Mesothelial cell of epicardium (in vitro differentiated cells): Measurements from ENCODE around the gene PREX1. TPM values are rescaled to one million over a fixed set of nuclear protein-coding genes. Genes with fewer than 3 reads are reported as not detected.

ENCODE experiments used
- DNase-seq, 2 experiments: peaks; one replicate each; pipeline ENCODE4 v3.0.0; 2021; ENCODE audit warnings: low spot score in 2 of 2; ENCODE audit not compliant: unreplicated experiment in 2 of 2
- H3K27ac Mint-ChIP-seq: 2 replicates; pipeline ENCODE4 v1.8.0; 2021; ENCODE audit warnings: mixed read lengths
- H3K27me3 Mint-ChIP-seq: 2 replicates; pipeline ENCODE4 v1.8.0; 2021; ENCODE audit warnings: low read depth, mixed read lengths
- H3K36me3 Mint-ChIP-seq: 2 replicates; pipeline ENCODE4 v1.8.0; 2021; ENCODE audit warnings: mixed read lengths
- H3K4me1 Mint-ChIP-seq: 2 replicates; pipeline ENCODE4 v1.8.0; 2021; ENCODE audit warnings: mixed read lengths
- H3K4me3 Mint-ChIP-seq: 2 replicates; pipeline ENCODE4 v1.8.0; 2021; ENCODE audit warnings: mild to moderate bottlenecking, moderate library complexity, mixed read lengths
- H3K9me3 Mint-ChIP-seq: 2 replicates; pipeline ENCODE4 v1.8.0; 2021; ENCODE audit warnings: mixed read lengths
- total RNA-seq: library from RNA; stranded (reverse); gene quantifications from 3 replicates; pipeline ENCODE4 v1.2.1, GENCODE V29; 2021
- TF ChIP-seq, protein P1 (sequence below): fragments of 200-600 bp; sonication (generic); IDR thresholded peaks from one replicate; pipeline ENCODE4 v1.5.0; 2021; ENCODE audit warnings: antibody characterized with exemption; ENCODE audit not compliant: unreplicated experiment

The PREX1 gene
- total RNA-seq, 1 donor from 2014 or later: 8.3 TPM

DNA sequence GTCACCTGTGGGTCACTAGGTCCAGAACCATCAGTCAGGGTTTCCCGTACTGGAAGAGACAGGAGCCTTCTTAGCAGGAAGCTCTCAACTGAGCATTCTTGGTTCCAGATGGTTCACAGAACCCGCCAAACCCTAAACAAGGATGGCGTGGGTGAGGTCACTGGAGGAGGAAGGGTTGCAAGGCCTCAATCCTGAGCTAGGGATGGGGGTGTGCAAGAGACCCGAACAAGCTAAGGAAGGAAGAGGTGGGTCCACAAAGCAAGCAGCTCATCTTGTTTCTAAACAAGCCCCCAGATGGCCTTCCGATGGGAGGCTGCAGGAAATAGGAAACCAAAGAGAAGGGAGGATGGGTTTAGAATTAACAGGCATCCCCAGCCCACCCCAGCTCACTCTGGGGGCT is 92.7 kb downstream of the PREX1 start:
- peaks cover 6% of the 10 kb centered on the region for H3K4me1 Mint-ChIP-seq
- no peaks in the 10 kb centered on the region for H3K27me3 Mint-ChIP-seq
- no peaks in the 10 kb centered on the region for H3K36me3 Mint-ChIP-seq
- H3K27ac Mint-ChIP-seq: no peak overlapping the region
- H3K4me3 Mint-ChIP-seq: no peak overlapping the region
- TF ChIP-seq, protein P1, sequence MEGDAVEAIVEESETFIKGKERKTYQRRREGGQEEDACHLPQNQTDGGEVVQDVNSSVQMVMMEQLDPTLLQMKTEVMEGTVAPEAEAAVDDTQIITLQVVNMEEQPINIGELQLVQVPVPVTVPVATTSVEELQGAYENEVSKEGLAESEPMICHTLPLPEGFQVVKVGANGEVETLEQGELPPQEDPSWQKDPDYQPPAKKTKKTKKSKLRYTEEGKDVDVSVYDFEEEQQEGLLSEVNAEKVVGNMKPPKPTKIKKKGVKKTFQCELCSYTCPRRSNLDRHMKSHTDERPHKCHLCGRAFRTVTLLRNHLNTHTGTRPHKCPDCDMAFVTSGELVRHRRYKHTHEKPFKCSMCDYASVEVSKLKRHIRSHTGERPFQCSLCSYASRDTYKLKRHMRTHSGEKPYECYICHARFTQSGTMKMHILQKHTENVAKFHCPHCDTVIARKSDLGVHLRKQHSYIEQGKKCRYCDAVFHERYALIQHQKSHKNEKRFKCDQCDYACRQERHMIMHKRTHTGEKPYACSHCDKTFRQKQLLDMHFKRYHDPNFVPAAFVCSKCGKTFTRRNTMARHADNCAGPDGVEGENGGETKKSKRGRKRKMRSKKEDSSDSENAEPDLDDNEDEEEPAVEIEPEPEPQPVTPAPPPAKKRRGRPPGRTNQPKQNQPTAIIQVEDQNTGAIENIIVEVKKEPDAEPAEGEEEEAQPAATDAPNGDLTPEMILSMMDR: no peak
- DNase-seq: no peak
- H3K9me3 Mint-ChIP-seq: no peaks in the 10 kb centered on the region

GRCh38 chr20:48734104-48734749 is 93.6 kb downstream of the PREX1 start:
- Mint-ChIP-seq H3K9me3 (no peaks in the 10 kb centered on the region), H3K36me3 (no peaks in the 10 kb centered on the region), H3K4me3 (no peak overlapping the region), H3K27me3 (no peaks in the 10 kb centered on the region), H3K27ac (no peak overlapping the region), H3K4me1 (peaks cover 6% of the 10 kb centered on the region)
- DNase-seq: no peak
- TF ChIP-seq, protein P1: no peak

DNA sequence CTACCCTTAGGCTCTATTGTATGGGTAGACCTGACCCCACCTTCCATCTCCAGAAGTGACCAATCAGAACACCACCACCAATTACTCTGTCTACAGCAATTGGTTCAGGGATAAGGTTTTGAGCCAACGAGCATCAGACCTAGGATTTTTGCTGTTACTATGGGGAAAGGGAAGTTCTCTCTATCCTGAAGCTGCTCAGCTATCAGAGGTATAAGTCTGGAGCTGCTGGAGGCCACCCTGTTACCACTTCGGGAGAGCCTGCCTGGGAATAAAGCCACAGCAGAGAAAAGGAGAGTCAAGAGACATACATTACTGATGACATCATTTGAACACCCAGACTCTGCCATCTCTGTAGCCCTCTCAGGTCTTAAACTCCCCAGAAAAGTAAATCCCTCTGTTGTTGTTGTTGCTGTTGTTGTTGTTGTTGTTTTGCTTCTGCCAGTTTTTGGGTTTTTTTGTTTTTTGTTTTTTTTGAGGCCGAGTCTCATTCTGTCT is 94.5 kb downstream of the PREX1 start:
- Mint-ChIP-seq H3K4me1 (peaks cover 4% of the 10 kb centered on the region), H3K27ac (no peak overlapping the region), H3K4me3 (no peak overlapping the region), H3K9me3 (no peaks in the 10 kb centered on the region), H3K27me3 (no peaks in the 10 kb centered on the region), H3K36me3 (no peaks in the 10 kb centered on the region)
- TF ChIP-seq, protein P1: no peak
- no peak for DNase-seq

GRCh38 chr20:48732081-48732829 is 95.5 kb downstream of the PREX1 start:
- DNase-seq: no peak
- peaks cover 4% of the 10 kb centered on the region for H3K4me1 Mint-ChIP-seq
- H3K4me3 Mint-ChIP-seq: no peak overlapping the region
- H3K27me3 Mint-ChIP-seq: no peaks in the 10 kb centered on the region
- H3K9me3 Mint-ChIP-seq: no peaks in the 10 kb centered on the region
- no peaks in the 10 kb centered on the region for H3K36me3 Mint-ChIP-seq
- TF ChIP-seq, protein P1: no peak
- H3K27ac Mint-ChIP-seq: no peak overlapping the region

- no peak for DNase-seq
- H3K4me3 Mint-ChIP-seq: no peak overlapping the region
- no peaks in the 10 kb centered on the region for H3K36me3 Mint-ChIP-seq
- H3K27me3 Mint-ChIP-seq: no peaks in the 10 kb centered on the region
- H3K27ac Mint-ChIP-seq: no peak overlapping the region
- TF ChIP-seq, protein P1: no peak
- H3K9me3 Mint-ChIP-seq: no peaks in the 10 kb centered on the region
- peaks cover 4% of the 10 kb centered on the region for H3K4me1 Mint-ChIP-seq
These were observed 96.3 kb downstream of the PREX1 start for GRCh38 chr20:48731536-48731935.
